GM10248 (cell line): ENCODE results near the gene PROC.

Source experiments
- CTCF ChIA-PET: fragments of 300-600 bp; sonication (Branson Sonifier 250); formaldehyde crosslinking; extraction: SDS; loops from one replicate; lab custom pipeline; 2021; ENCODE audit warnings: antibody characterized with exemption; lab: Yijun Ruan, JAX
- POLR2A ChIA-PET: fragments of 350-650 bp; sonication (Branson Sonifier 250); formaldehyde crosslinking; extraction: SDS; loops from one replicate; lab custom pipeline; 2020; ENCODE audit warnings: antibody characterized with exemption; lab: Yijun Ruan, JAX
- DNase-seq: peaks from one replicate; pipeline ENCODE4 v3.0.0; 2012; ENCODE audit errors: extremely low spot score
- CTCF ChIP-seq: IDR thresholded peaks from 2 replicates; pipeline ENCODE4 v1.5.1; 2012; ENCODE audit warnings: mild to moderate bottlenecking, low read depth; ENCODE audit errors: extremely low read depth, missing control alignments, control extremely low read depth

PROC gene

GRCh38 chr2:127420039-127420864, 2.0 kb downstream of the PROC start:
- no peak for DNase-seq
- TF ChIP-seq CTCF: no peak
- POLR2A ChIA-PET: no interaction called here
- CTCF ChIA-PET: interaction anchor here (1.4 kb wide), 1 partner anchor 18 kb away, joined by 4 read pairs; no protein-coding TSS in a partner anchor

- POLR2A ChIA-PET: no interaction called here
- no peak for DNase-seq
- TF ChIP-seq CTCF: no peak
- CTCF ChIA-PET: no interaction called here
These were observed 3.0 kb downstream of the PROC start for GRCh38 chr2:127421116-127421800.

- DNase-seq: no peak
- no peak for TF ChIP-seq CTCF
- CTCF ChIA-PET: no interaction called here
- POLR2A ChIA-PET: no interaction called here
These were observed 3.8 kb downstream of the PROC start for GRCh38 chr2:127421871-127422558.

GRCh38 chr2:127422559-127423477, 4.6 kb downstream of the PROC start:
- ChIA-PET POLR2A (no interaction called here), CTCF (no interaction called here)
- DNase-seq: no peak
- no peak for TF ChIP-seq CTCF

- TF ChIP-seq CTCF: no peak
- DNase-seq: no peak
- CTCF ChIA-PET: no interaction called here
- POLR2A ChIA-PET: no interaction called here
These were observed 5.2 kb downstream of the PROC start for GRCh38 chr2:127423478-127423843.
